Left cardiac atrium (tissue), 4 donors: ENCODE measurements around the gene FA2H. TPM values are rescaled to one million over a fixed set of nuclear protein-coding genes. Genes with fewer than 3 reads are reported as not detected.
"Not testable (repeated sequence)": the region's sequence is repeated elsewhere in the genome, so short reads cannot be mapped to it uniquely, and the experiment has no call there.

Experiments used
- ATAC-seq, 2 donors: fragments of 200-7000 bp; cut with Tn5 transposase; one replicate each; pipeline ENCODE4 v1.9.1; 2020; ENCODE audit warnings: mild to moderate bottlenecking in 2 of 2, moderate library complexity in 2 of 2
- DNase-seq: peaks from one replicate; pipeline ENCODE4 v3.0.0-alpha.2; 2020
- intact Hi-C, 2 donors: fragments of 100-400 bp; cut with DNase I; formaldehyde crosslinking; loops; one replicate each; pipeline versions ENCODE4 v1.14.1 to v1.15.1; 2022 to 2023
- long read RNA-seq: library from polyadenylated mRNA; unstranded; transcript quantifications from one replicate; pipeline ENCODE4 v2.0.0, GENCODE V29; 2021
- total RNA-seq, 2 donors: library from RNA; stranded (reverse); fragmentation: NEBNext Ultra II Directional; extraction: Animal tissue kit (Norgen Biotek cat#: 25700); gene quantifications; one replicate each; pipeline ENCODE4 v1.2.1, GENCODE V29; 2021
- donor health status: DM: no; HTN: yes; CAD: no.
- donor health status: DM: no; HTN: yes; CAD: no; lungs with severe emphysema.
- donor health status: DM: yes; HTN: yes; CAD: no.
- donor health status: Dilated cardiomyopathy.

FA2H gene
- under 1 TPM; 0.29 to 0.31 TPM for total RNA-seq
- long read RNA-seq, result 0 reads

- ATAC-seq (peak; percentile 92 to 98), DNase-seq (peak; percentile 60)
- intact Hi-C loops, result no loop called here
Measured at GRCh38 chr16:74774223-74775139, at the start of gene FA2H. Gene FA2H (minus strand): TSS chr16:74774820. CDS start chr16:74774755, 65 bp downstream.

GRCh38 chr16:74817851-74818250 lies 43.2 kb upstream of the FA2H start:
- ATAC-seq (no peak), DNase-seq (no peak)
- intact Hi-C loops, result loop anchor here in 1 of 2 donors (10.0 kb wide), 1 partner anchor 297 kb away; the partner anchor contains the start of gene LDHD

GRCh38 chr16:74813109-74813641 lies 38.6 kb upstream of the FA2H start:
- intact Hi-C loops, result loop anchor here in 1 of 2 donors (2.0 to 10.0 kb wide), 3 partner anchors 50 to 302 kb away; partner anchors contain the start of gene LDHD
- peak; percentile 98 to 100 for ATAC-seq

GRCh38 chr16:74811911-74812310 lies 37.3 kb upstream of the FA2H start:
- DNase-seq, result no peak
- ATAC-seq, result no peak
- intact Hi-C loops, result loop anchor here in 1 of 2 donors (2.0 to 10.0 kb wide), 3 partner anchors 51 to 303 kb away; partner anchors contain the start of gene LDHD

More at GRCh38 chr16:74813109-74813641, 38.6 kb upstream of the FA2H start:
- peak; percentile 72 for DNase-seq

- ATAC-seq, DNase-seq: not testable (repeated sequence)
- intact Hi-C loops, result loop anchor here in 1 of 2 donors (5.0 to 10.0 kb wide), 2 partner anchors 104 to 304 kb away; partner anchors contain the start of gene LDHD
Measured at GRCh38 chr16:74811216-74811615, 36.6 kb upstream of the FA2H start.

- no peak for ATAC-seq
- intact Hi-C loops, result no loop called here
Measured at GRCh38 chr16:74807052-74807646, 32.5 kb upstream of the FA2H start.

GRCh38 chr16:74800216-74800871 lies 25.7 kb upstream of the FA2H start:
- intact Hi-C loops, result no loop called here
- ATAC-seq, result no peak
- DNase-seq, result no peak

More at GRCh38 chr16:74807052-74807646, 32.5 kb upstream of the FA2H start:
- DNase-seq, result no peak

GRCh38 chr16:74797414-74797813 lies 22.8 kb upstream of the FA2H start:
- ATAC-seq (no peak), DNase-seq (no peak)
- intact Hi-C loops, result no loop called here

GRCh38 chr16:74795104-74795503 lies 20.5 kb upstream of the FA2H start:
- intact Hi-C loops, result no loop called here

GRCh38 chr16:74794668-74795067 lies 20.0 kb upstream of the FA2H start:
- ATAC-seq, result no peak
- DNase-seq, result no peak
- intact Hi-C loops, result no loop called here

More at GRCh38 chr16:74795104-74795503, 20.5 kb upstream of the FA2H start:
- ATAC-seq, result no peak
- no peak for DNase-seq

- ATAC-seq, result no peak
- intact Hi-C loops, result no loop called here
Measured at GRCh38 chr16:74793571-74793970, 19.0 kb upstream of the FA2H start.

GRCh38 chr16:74792225-74792624 lies 17.6 kb upstream of the FA2H start:
- DNase-seq (no peak), ATAC-seq (no peak)
- intact Hi-C loops, result no loop called here

More at GRCh38 chr16:74793571-74793970, 19.0 kb upstream of the FA2H start:
- no peak for DNase-seq

- DNase-seq, intact Hi-C loops, ATAC-seq: not testable (repeated sequence)
Measured at GRCh38 chr16:74791749-74792148, 17.1 kb upstream of the FA2H start.

- intact Hi-C loops, result no loop called here
- ATAC-seq (no peak), DNase-seq (no peak)
Measured at GRCh38 chr16:74788108-74788507, 13.5 kb upstream of the FA2H start.

- intact Hi-C loops, result no loop called here
- DNase-seq (no peak), ATAC-seq (no peak)
Measured at GRCh38 chr16:74785031-74785430, 10.4 kb upstream of the FA2H start.

GRCh38 chr16:74778646-74779045 lies 4.0 kb upstream of the FA2H start:
- intact Hi-C loops, result no loop called here
- no peak for DNase-seq
- ATAC-seq, result no peak

- ATAC-seq, result no peak
- no peak for DNase-seq
- intact Hi-C loops, result no loop called here
Measured at GRCh38 chr16:74776926-74777325, 2.3 kb upstream of the FA2H start.

GRCh38 chr16:74775255-74775654 lies 635 bp upstream of the FA2H start:
- DNase-seq (no peak), ATAC-seq (no peak)
- intact Hi-C loops, result no loop called here
